Suprapubic skin (tissue), 4 donors: ENCODE measurements around the gene NXPH3. TPM values are rescaled to one million over a fixed set of nuclear protein-coding genes. Genes with fewer than 3 reads are reported as not detected.

ENCODE experiments used
- DNase-seq, 2 donors: peaks; one replicate each; pipeline ENCODE4 v3.0.0-alpha.2; 2019; ENCODE audit warnings: low spot score in 2 of 2
- H3K27ac ChIP-seq: fragments of 200-600 bp; sonication (generic); one replicate; pipeline ENCODE4 v1.5.1; 2019
- H3K27me3 ChIP-seq: fragments of 200-600 bp; sonication (generic); one replicate; pipeline ENCODE4 v1.5.1; 2019
- H3K36me3 ChIP-seq: fragments of 200-600 bp; sonication (generic); one replicate; pipeline ENCODE4 v1.5.1; 2019
- H3K4me1 ChIP-seq: fragments of 200-600 bp; sonication (generic); one replicate; pipeline ENCODE4 v1.5.1; 2019
- H3K4me3 ChIP-seq: fragments of 200-600 bp; sonication (generic); one replicate; pipeline ENCODE4 v1.5.1; 2019; ENCODE audit warnings: mild to moderate bottlenecking
- H3K9me3 ChIP-seq: fragments of 200-600 bp; sonication (generic); one replicate; pipeline ENCODE4 v1.5.1; 2019
- CTCF ChIP-seq, 2 donors: fragments of 200-600 bp in 1 of 2; fragments of 450-650 bp in 1 of 2; sonication (generic) in 1 of 2; IDR thresholded peaks; one replicate each; pipeline ENCODE4 v1.5.1; 2016 to 2019; ENCODE audit warnings: antibody characterized with exemption in 2 of 2, mild to moderate bottlenecking in 1 of 2, moderate library complexity in 1 of 2
- EP300 ChIP-seq: sonication (generic); formaldehyde crosslinking; IDR thresholded peaks from one replicate; pipeline ENCODE4 v1.6.1; 2017; ENCODE audit warnings: antibody characterized with exemption
- POLR2A ChIP-seq, 2 donors: fragments of 450-650 bp; IDR thresholded peaks; one replicate each; pipeline ENCODE4 v1.6.1; 2017; ENCODE audit warnings: antibody characterized with exemption in 2 of 2, mild to moderate bottlenecking in 2 of 2, moderate library complexity in 2 of 2
- POLR2AphosphoS5 ChIP-seq, 3 donors: sonication (generic); formaldehyde crosslinking; IDR thresholded peaks; one replicate each; pipeline ENCODE4 v1.6.1; 2017; ENCODE audit warnings: antibody characterized with exemption in 3 of 3
- WGBS: methylation state at CpG from one replicate; pipeline ENCODE4 v1.1.5; 2018; 5-methylcytosine and 5-hydroxymethylcytosine counted together
- total RNA-seq, 4 donors: library from RNA; depleted of rRNA; stranded (reverse); fragments of >200 nt; gene quantifications; one replicate each; pipeline ENCODE4 v1.1.0, GENCODE V29; 2016

Gene NXPH3
- total RNA-seq, 4 donors from 2014 or later: 1.3 to 5.0 (median 1.5) TPM

GRCh38 chr17:49624896-49625295 is 49.2 kb downstream of the NXPH3 start:
- H3K4me3 ChIP-seq: no peak overlapping the region
- H3K4me1 ChIP-seq: peaks cover 36% of the 10 kb centered on the region
- no peaks in the 10 kb centered on the region for H3K27me3 ChIP-seq
- no peaks in the 10 kb centered on the region for H3K9me3 ChIP-seq
- WGBS: 45% methylated on average over 3 of the region's 3 CpGs
- H3K36me3 ChIP-seq: peaks cover 24% of the 10 kb centered on the region
- H3K27ac ChIP-seq: no peak overlapping the region
- no peak for DNase-seq
- TF ChIP-seq POLR2AphosphoS5 (IDR thresholded peaks at IDR 0.05): no peak
- no peak for TF ChIP-seq EP300
- TF ChIP-seq POLR2A (IDR thresholded peaks at IDR 0.05): no peak
- no peak for TF ChIP-seq CTCF (IDR thresholded peaks at IDR 0.05)

GRCh38 chr17:49629447-49629846 is 53.8 kb downstream of the NXPH3 start:
- Histone ChIP-seq H3K27ac (no peak overlapping the region), H3K9me3 (no peaks in the 10 kb centered on the region), H3K4me3 (no peak overlapping the region), H3K4me1 (peaks cover 57% of the 10 kb centered on the region), H3K27me3 (no peaks in the 10 kb centered on the region), H3K36me3 (no peaks in the 10 kb centered on the region)
- TF ChIP-seq EP300 (no peak), CTCF (IDR thresholded peaks at IDR 0.05) (no peak), POLR2A (IDR thresholded peaks at IDR 0.05) (no peak), POLR2AphosphoS5 (IDR thresholded peaks at IDR 0.05) (no peak)
- DNase-seq: no peak

GRCh38 chr17:49630113-49630900 is 54.6 kb downstream of the NXPH3 start:
- H3K4me1 ChIP-seq: peaks cover 53% of the 10 kb centered on the region
- 58% methylated on average over 6 of the region's 6 CpGs for whole genome bisulfite sequencing
- no peak for DNase-seq
- no peak overlapping the region for H3K4me3 ChIP-seq
- H3K27me3 ChIP-seq: no peaks in the 10 kb centered on the region
- TF ChIP-seq EP300 (no peak), CTCF (IDR thresholded peaks at IDR 0.05) (no peak), POLR2AphosphoS5 (IDR thresholded peaks at IDR 0.05) (no peak), POLR2A (IDR thresholded peaks at IDR 0.05) (no peak)
- H3K9me3 ChIP-seq: no peaks in the 10 kb centered on the region
- H3K27ac ChIP-seq: no peak overlapping the region
- no peaks in the 10 kb centered on the region for H3K36me3 ChIP-seq

DNA sequence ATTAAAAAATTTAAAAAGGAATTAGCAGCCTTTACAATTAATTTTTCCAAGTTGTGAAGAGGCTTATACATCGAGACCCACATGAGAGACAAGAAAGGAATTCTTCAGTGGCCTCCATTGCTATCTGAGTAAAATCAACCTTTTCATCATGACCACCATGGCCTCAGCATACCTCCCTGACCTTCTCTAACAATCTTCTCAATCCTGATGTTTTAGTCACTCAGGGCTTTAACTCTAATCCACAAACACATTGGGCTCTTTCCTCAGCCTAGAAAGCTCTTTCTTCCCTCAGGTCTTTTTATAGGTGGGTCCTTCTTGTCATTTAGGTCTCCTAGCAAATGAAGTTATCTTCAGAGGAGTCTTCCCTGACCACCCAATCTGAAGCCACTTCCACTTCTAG is 55.8 kb downstream of the NXPH3 start:
- no peaks in the 10 kb centered on the region for H3K27me3 ChIP-seq
- no peak overlapping the region for H3K4me3 ChIP-seq
- no peaks in the 10 kb centered on the region for H3K9me3 ChIP-seq
- no peak overlapping the region for H3K27ac ChIP-seq
- DNase-seq: no peak
- peaks cover 52% of the 10 kb centered on the region for H3K4me1 ChIP-seq
- TF ChIP-seq CTCF (IDR thresholded peaks at IDR 0.05) (no peak), POLR2A (IDR thresholded peaks at IDR 0.05) (no peak), POLR2AphosphoS5 (IDR thresholded peaks at IDR 0.05) (no peak), EP300 (no peak)
- no peaks in the 10 kb centered on the region for H3K36me3 ChIP-seq
- WGBS: 100% methylated on average over 1 of the region's 1 CpG

Other genes with a start within 250 kb of the NXPH3 start
- gene ZNF652, start 213.6 kb upstream of the NXPH3 start, total RNA-seq: 100 to 1,000 TPM in 1 of 4 donors, 10 to 100 TPM in 3; 76.6 to 148 (median 83.2) TPM
- gene PHB1, start 161.0 kb upstream of the NXPH3 start, total RNA-seq: 10 to 100 TPM; 63.8 to 92.5 (median 86.4) TPM
- 10 to 100 TPM; 18.1 to 26.8 (median 22.0) TPM for gene NGFR, start 80.6 kb upstream of the NXPH3 start, total RNA-seq
- gene SPOP, start 102.2 kb downstream of the NXPH3 start, total RNA-seq: 10 to 100 TPM; 26.1 to 59.3 (median 41.7) TPM
- gene SLC35B1, start 132.1 kb downstream of the NXPH3 start, total RNA-seq: 10 to 100 TPM; 28.8 to 42.9 (median 37.6) TPM
- 10 to 100 TPM; 24.2 to 47.3 (median 28.7) TPM for gene FAM117A, start 188.3 kb downstream of the NXPH3 start, total RNA-seq
- gene KAT7, start 212.8 kb downstream of the NXPH3 start, total RNA-seq: 10 to 100 TPM; 37.1 to 71.4 (median 52.2) TPM